Activated CD8-positive, alpha-beta T cell treated with anti-CD3 and anti-CD28 coated beads for 36 hours (primary cell): ENCODE measurements around the gene CPXM2. TPM values are rescaled to one million over a fixed set of nuclear protein-coding genes. Genes with fewer than 3 reads are reported as not detected.

Experiments
- ATAC-seq: fragments of 200-7000 bp; cut with Tn5 transposase; one replicate; pipeline ENCODE4 v1.10.0; 2021; ENCODE audit warnings: mild to moderate bottlenecking, moderate library complexity
- CTCF ChIA-PET: fragments of 350-600 bp; sonication (Branson Sonifier 250); formaldehyde crosslinking; loops from one replicate; lab custom pipeline; 2021; ENCODE audit warnings: antibody characterized with exemption; lab: Charles Lee
- POLR2A ChIA-PET: fragments of 350-600 bp; sonication (Branson Sonifier 250); formaldehyde crosslinking; loops from one replicate; lab custom pipeline; 2021; ENCODE audit warnings: antibody characterized with exemption; lab: Charles Lee
- DNase-seq: peaks from one replicate; pipeline ENCODE4 v3.0.0-alpha.2; 2020
- H3K27ac Mint-ChIP-seq: one replicate; pipeline ENCODE4 v1.8.0; 2021; ENCODE audit warnings: mild to moderate bottlenecking, mixed read lengths
- H3K27me3 Mint-ChIP-seq: one replicate; pipeline ENCODE4 v1.8.0; 2021; ENCODE audit warnings: mixed read lengths
- H3K36me3 Mint-ChIP-seq: one replicate; pipeline ENCODE4 v1.8.0; 2021; ENCODE audit warnings: low read depth, mixed read lengths
- H3K4me1 Mint-ChIP-seq: one replicate; pipeline ENCODE4 v1.8.0; 2021; ENCODE audit warnings: low read depth, mixed read lengths
- H3K4me3 Mint-ChIP-seq: one replicate; pipeline ENCODE4 v1.8.0; 2021; ENCODE audit warnings: mild to moderate bottlenecking, moderate library complexity, mixed read lengths
- H3K9me3 Mint-ChIP-seq: one replicate; pipeline ENCODE4 v1.8.0; 2021; ENCODE audit warnings: mixed read lengths
- CTCF ChIP-seq: fragments of 200-600 bp; IDR thresholded peaks from one replicate; pipeline ENCODE4 v1.8.0; 2022; ENCODE audit warnings: antibody characterized with exemption, mild to moderate bottlenecking
- intact Hi-C: fragments of 100-400 bp; cut with micrococcal nuclease; formaldehyde crosslinking; loops from one replicate; pipeline ENCODE4 v1.10.0; 2022
- total RNA-seq, 2 experiments: library from RNA; stranded (reverse); gene quantifications; one replicate each; pipeline ENCODE4 v1.2.3, GENCODE V29; 2021

CPXM2 gene
- total RNA-seq, 2 experiments from 2014 or later: not detected

- Mint-ChIP-seq H3K4me3 (no peak overlapping the region), H3K27ac (no peak overlapping the region), H3K36me3 (no peaks in the 10 kb centered on the region), H3K9me3 (peaks cover 3% of the 10 kb centered on the region), H3K4me1 (no peaks in the 10 kb centered on the region), H3K27me3 (peaks cover 2% of the 10 kb centered on the region)
- DNase-seq: no peak
- TF ChIP-seq CTCF: no peak
- intact Hi-C loops: no loop called here
- POLR2A ChIA-PET: no interaction called here
- ATAC-seq: no peak
- CTCF ChIA-PET: no interaction called here
Observed at GRCh38 chr10:123721441-123722049, 170.1 kb downstream of the CPXM2 start.

- no peak for ATAC-seq
- Mint-ChIP-seq H3K36me3 (no peaks in the 10 kb centered on the region), H3K9me3 (peaks cover 3% of the 10 kb centered on the region)
Observed at GRCh38 chr10:123720536-123720935, 171.1 kb downstream of the CPXM2 start.

GRCh38 chr10:123718544-123719060 lies 173.0 kb downstream of the CPXM2 start:
- POLR2A ChIA-PET: no interaction called here
- Mint-ChIP-seq H3K4me1 (no peaks in the 10 kb centered on the region), H3K27ac (no peak overlapping the region), H3K9me3 (peaks cover 3% of the 10 kb centered on the region), H3K27me3 (peaks cover 4% of the 10 kb centered on the region), H3K36me3 (no peaks in the 10 kb centered on the region), H3K4me3 (no peak overlapping the region)
- DNase-seq (no peak), ATAC-seq (no peak)
- no peak for TF ChIP-seq CTCF
- intact Hi-C loops: no loop called here
- CTCF ChIA-PET: interaction anchor here (1.3 to 1.5 kb wide), 3 partner anchors 15 to 145 kb away, joined by 3 read pairs; no protein-coding TSS in a partner anchor

More at GRCh38 chr10:123720536-123720935, 171.1 kb downstream of the CPXM2 start:
- Mint-ChIP-seq H3K27me3 (peaks cover 4% of the 10 kb centered on the region), H3K27ac (no peak overlapping the region), H3K4me1 (no peaks in the 10 kb centered on the region), H3K4me3 (no peak overlapping the region)
- TF ChIP-seq CTCF: no peak
- no peak for DNase-seq
- intact Hi-C loops: no loop called here
- ChIA-PET CTCF (no interaction called here), POLR2A (no interaction called here)

GRCh38 chr10:123717336-123717735 lies 174.3 kb downstream of the CPXM2 start:
- no peaks in the 10 kb centered on the region for H3K4me1 Mint-ChIP-seq
- DNase-seq: no peak
- CTCF ChIA-PET: interaction anchor here (1.3 kb wide), 1 partner anchor 29 kb away, joined by 3 read pairs; no protein-coding TSS in a partner anchor

More at GRCh38 chr10:123717336-123717735, 174.3 kb downstream of the CPXM2 start:
- POLR2A ChIA-PET: interaction anchor here (1.2 kb wide), 1 partner anchor 9 kb away, joined by 4 read pairs; no protein-coding TSS in a partner anchor
- Mint-ChIP-seq H3K4me3 (no peak overlapping the region), H3K27ac (no peak overlapping the region), H3K36me3 (no peaks in the 10 kb centered on the region), H3K27me3 (peaks cover 4% of the 10 kb centered on the region), H3K9me3 (peaks cover 3% of the 10 kb centered on the region)
- no peak for ATAC-seq
- TF ChIP-seq CTCF: no peak
- intact Hi-C loops: no loop called here
